ENCODE measurements around the gene GID8. TPM values are rescaled to one million over a fixed set of nuclear protein-coding genes. Genes with fewer than 3 reads are reported as not detected.

The GID8 gene
- total RNA-seq, 4 donors from 2014 or later, result 22.4 to 30.1 (median 25.6) TPM

- DNase-seq (ENCODE audit: extremely low spot score), result no peak
- Histone ChIP-seq H3K4me1 (peaks cover 3 to 14% (median 14%) of the 10 kb centered on the region in 4 donors), H3K36me3 (peaks cover 66 to 91% (median 84%) of the 10 kb centered on the region in 4 donors), H3K27me3 (no peaks in the 10 kb centered on the region), H3K9me3 (no peaks in the 10 kb centered on the region), H3K4me3 (no peak overlapping the region), H3K27ac (replicated peaks in 1 of 4) (no peak overlapping the region)
- intact Hi-C loops (cut with DNase I), result no loop called here
- no peak for TF ChIP-seq POLR2AphosphoS5 (IDR thresholded peaks at IDR 0.05)
- no peak for TF ChIP-seq EP300 (IDR thresholded peaks at IDR 0.05)
- no peak for TF ChIP-seq POLR2A (IDR thresholded peaks at IDR 0.05; ENCODE audit: low read depth)
- TF ChIP-seq, protein P1, sequence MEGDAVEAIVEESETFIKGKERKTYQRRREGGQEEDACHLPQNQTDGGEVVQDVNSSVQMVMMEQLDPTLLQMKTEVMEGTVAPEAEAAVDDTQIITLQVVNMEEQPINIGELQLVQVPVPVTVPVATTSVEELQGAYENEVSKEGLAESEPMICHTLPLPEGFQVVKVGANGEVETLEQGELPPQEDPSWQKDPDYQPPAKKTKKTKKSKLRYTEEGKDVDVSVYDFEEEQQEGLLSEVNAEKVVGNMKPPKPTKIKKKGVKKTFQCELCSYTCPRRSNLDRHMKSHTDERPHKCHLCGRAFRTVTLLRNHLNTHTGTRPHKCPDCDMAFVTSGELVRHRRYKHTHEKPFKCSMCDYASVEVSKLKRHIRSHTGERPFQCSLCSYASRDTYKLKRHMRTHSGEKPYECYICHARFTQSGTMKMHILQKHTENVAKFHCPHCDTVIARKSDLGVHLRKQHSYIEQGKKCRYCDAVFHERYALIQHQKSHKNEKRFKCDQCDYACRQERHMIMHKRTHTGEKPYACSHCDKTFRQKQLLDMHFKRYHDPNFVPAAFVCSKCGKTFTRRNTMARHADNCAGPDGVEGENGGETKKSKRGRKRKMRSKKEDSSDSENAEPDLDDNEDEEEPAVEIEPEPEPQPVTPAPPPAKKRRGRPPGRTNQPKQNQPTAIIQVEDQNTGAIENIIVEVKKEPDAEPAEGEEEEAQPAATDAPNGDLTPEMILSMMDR (IDR thresholded peaks at IDR 0.05), result no peak
- 90% methylated on average over 8 of the region's 9 CpGs for WGBS
Measured at GRCh38 chr20:62889871-62890270, 48.1 kb upstream of the GID8 start.

- Histone ChIP-seq H3K4me1 (peaks cover 3 to 14% (median 14%) of the 10 kb centered on the region in 4 donors), H3K9me3 (no peaks in the 10 kb centered on the region), H3K27me3 (no peaks in the 10 kb centered on the region), H3K36me3 (peaks cover 69 to 96% (median 90%) of the 10 kb centered on the region in 4 donors), H3K27ac (replicated peaks in 1 of 4) (no peak overlapping the region), H3K4me3 (no peak overlapping the region)
- TF ChIP-seq, protein P1 (IDR thresholded peaks at IDR 0.05), result no peak
- no peak for TF ChIP-seq EP300 (IDR thresholded peaks at IDR 0.05)
- no peak for TF ChIP-seq POLR2A (IDR thresholded peaks at IDR 0.05; ENCODE audit: low read depth)
- no peak for TF ChIP-seq POLR2AphosphoS5 (IDR thresholded peaks at IDR 0.05)
- WGBS, result 88% methylated on average over 7 of the region's 7 CpGs
- intact Hi-C loops (cut with DNase I), result no loop called here
- DNase-seq (ENCODE audit: extremely low spot score), result no peak
Measured at GRCh38 chr20:62890444-62890843, 47.5 kb upstream of the GID8 start.

DNA sequence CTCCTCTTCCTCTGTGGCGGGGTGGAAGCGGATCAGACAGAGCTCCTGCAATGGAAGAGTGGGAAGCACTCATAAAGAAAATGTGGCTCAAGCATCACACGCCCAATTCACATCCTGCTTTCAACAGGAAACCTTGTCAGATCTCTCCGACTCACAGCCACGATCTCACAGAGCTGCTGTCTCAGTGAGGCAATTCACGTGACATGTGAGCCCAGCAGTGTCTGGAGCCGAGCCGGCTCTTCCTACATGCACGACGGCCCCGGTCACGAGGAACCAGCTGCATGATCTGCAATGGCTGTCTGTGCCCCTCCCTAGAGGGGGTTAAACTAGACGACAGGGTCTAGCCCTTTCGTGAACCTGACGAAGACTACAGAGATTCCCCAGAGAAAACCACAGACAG, 46.8 kb upstream of the GID8 start:
- intact Hi-C loops (cut with DNase I), result no loop called here
- H3K4me1 ChIP-seq, result peaks cover 3 to 14% (median 14%) of the 10 kb centered on the region in 4 donors
- H3K36me3 ChIP-seq, result peaks cover 69 to 98% (median 95%) of the 10 kb centered on the region in 4 donors
- DNase-seq (ENCODE audit: extremely low spot score), result no peak
- TF ChIP-seq, protein P1 (IDR thresholded peaks at IDR 0.05), result no peak
- no peak for TF ChIP-seq EP300 (IDR thresholded peaks at IDR 0.05)
- TF ChIP-seq POLR2AphosphoS5 (IDR thresholded peaks at IDR 0.05), result no peak
- TF ChIP-seq POLR2A (IDR thresholded peaks at IDR 0.05; ENCODE audit: low read depth), result no peak
- H3K27me3 ChIP-seq, result no peaks in the 10 kb centered on the region
- WGBS, result 90% methylated on average over 10 of the region's 15 CpGs
- H3K9me3 ChIP-seq, result no peaks in the 10 kb centered on the region
- no peak overlapping the region for H3K4me3 ChIP-seq
- no peak overlapping the region for H3K27ac ChIP-seq (replicated peaks in 1 of 4)

DNA sequence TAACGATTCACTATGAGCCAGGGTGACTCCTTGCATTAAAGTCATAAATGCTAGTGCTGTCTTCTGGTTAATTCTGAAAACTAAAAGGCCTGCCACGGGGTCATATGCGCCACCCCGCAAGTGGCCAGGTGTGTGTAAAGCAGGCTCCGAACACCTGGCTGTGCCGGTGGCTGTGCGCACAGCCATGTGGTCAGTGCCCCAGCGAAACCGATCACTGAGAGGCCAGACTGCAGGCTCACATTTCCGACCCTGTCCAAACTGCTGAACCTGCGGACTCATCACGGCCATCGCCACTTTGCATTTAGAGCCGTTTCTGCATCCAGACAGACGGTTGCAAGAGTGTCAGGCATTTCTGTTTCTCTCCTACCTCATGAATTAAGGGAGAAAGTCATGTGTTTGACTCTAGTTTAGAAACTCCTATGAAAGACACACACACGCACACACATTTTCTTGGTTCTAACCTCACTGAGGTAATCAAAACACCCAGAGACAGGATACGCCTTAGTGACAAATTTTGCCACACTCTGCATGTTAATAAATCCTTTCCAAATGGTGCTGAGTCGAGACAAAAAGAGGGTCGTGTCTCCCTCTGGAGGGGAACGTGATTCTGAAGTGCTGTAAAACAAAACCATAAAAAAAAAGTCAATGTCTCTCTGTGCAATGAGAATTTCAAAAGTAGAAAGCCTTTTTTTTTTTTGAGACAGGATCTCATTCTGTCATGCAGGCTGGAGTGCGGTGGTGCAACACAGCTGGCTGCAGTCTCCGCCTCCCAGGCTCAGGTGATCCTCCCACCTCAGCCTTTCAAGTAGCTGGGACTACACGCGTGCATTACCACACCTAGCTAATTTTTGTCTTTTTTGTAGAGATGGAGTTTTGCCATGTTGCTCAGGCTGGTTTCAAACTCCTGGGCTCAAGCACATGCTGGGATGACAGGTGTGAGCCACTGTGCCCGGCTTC, 45.3 kb upstream of the GID8 start:
- Histone ChIP-seq H3K9me3 (no peaks in the 10 kb centered on the region), H3K27me3 (no peaks in the 10 kb centered on the region), H3K27ac (replicated peaks in 1 of 4) (no peak overlapping the region), H3K4me1 (peaks cover under 1 to 8% (median 5%) of the 10 kb centered on the region in 4 donors), H3K4me3 (no peak overlapping the region), H3K36me3 (peaks cover 69 to 93% (median 92%) of the 10 kb centered on the region in 4 donors)
- TF ChIP-seq POLR2A (IDR thresholded peaks at IDR 0.05; ENCODE audit: low read depth), result no peak
- TF ChIP-seq POLR2AphosphoS5 (IDR thresholded peaks at IDR 0.05), result no peak
- TF ChIP-seq, protein P1 (IDR thresholded peaks at IDR 0.05), result no peak
- no peak for TF ChIP-seq EP300 (IDR thresholded peaks at IDR 0.05)
- no peak for DNase-seq (ENCODE audit: extremely low spot score)
- intact Hi-C loops (cut with DNase I), result no loop called here
- WGBS, result 82% methylated on average over 25 of the region's 25 CpGs

Measured in esophagus muscularis mucosa (tissue), 4 donors.